Skeletal muscle tissue (tissue), 4 donors: ENCODE results near the gene ARL13B. TPM values are rescaled to one million over a fixed set of nuclear protein-coding genes. Genes with fewer than 3 reads are reported as not detected.

Source experiments
- H3K27ac ChIP-seq: one replicate; pipeline ENCODE4 v1.7.0; 2013; ENCODE audit warnings: mild to moderate bottlenecking, low read depth, low read length, inconsistent platforms
- H3K27me3 ChIP-seq, 3 donors: one replicate each; pipeline ENCODE4 v1.7.0; 2013; ENCODE audit warnings: low read length in 3 of 3; ENCODE audit not compliant: control insufficient read depth in 3 of 3, insufficient read depth in 3 of 3
- H3K36me3 ChIP-seq, 3 donors: one replicate each; pipeline ENCODE4 v1.7.0; 2013; ENCODE audit warnings: low read length in 3 of 3; ENCODE audit not compliant: control insufficient read depth in 3 of 3, insufficient read depth in 3 of 3
- H3K4me1 ChIP-seq, 3 donors: one replicate each; pipeline ENCODE4 v1.7.0; 2013; ENCODE audit warnings: low read length in 3 of 3, mild to moderate bottlenecking in 3 of 3; ENCODE audit not compliant: control insufficient read depth in 3 of 3, insufficient read depth in 3 of 3
- H3K4me3 ChIP-seq, 3 donors: one replicate each; pipeline ENCODE4 v1.7.0; 2013; ENCODE audit warnings: low read length in 3 of 3
- H3K9ac ChIP-seq, 3 donors: one replicate each; pipeline ENCODE4 v1.7.0; 2013; ENCODE audit warnings: low read length in 3 of 3, mild to moderate bottlenecking in 3 of 3, moderate library complexity in 2 of 3, low read depth in 1 of 3
- H3K9me3 ChIP-seq, 3 donors: one replicate each; pipeline ENCODE4 v1.7.0; 2013; ENCODE audit warnings: low read length in 3 of 3; ENCODE audit not compliant: control insufficient read depth in 3 of 3
- total RNA-seq: library from RNA; depleted of rRNA; stranded (reverse); fragments of >200 nt; gene quantifications from one replicate; pipeline ENCODE4 v1.2.3, GENCODE V29; 2014
- donor health status: Osteomylitis.

Gene ARL13B
- total RNA-seq, 1 donor from 2014 or later, result 3.7 TPM

GRCh38 chr3:93992207-93992606 is 12.3 kb downstream of the ARL13B start:
- Histone ChIP-seq H3K36me3 (no peaks in the 10 kb centered on the region), H3K9me3 (no peaks in the 10 kb centered on the region)

GRCh38 chr3:93994056-93994455 is 14.1 kb downstream of the ARL13B start:
- Histone ChIP-seq H3K4me3 (no peak overlapping the region), H3K27me3 (no peaks in the 10 kb centered on the region), H3K9ac (no peak overlapping the region), H3K36me3 (no peaks in the 10 kb centered on the region), H3K27ac (no peak overlapping the region), H3K4me1 (no peaks in the 10 kb centered on the region), H3K9me3 (no peaks in the 10 kb centered on the region)

More at GRCh38 chr3:93992207-93992606, 12.3 kb downstream of the ARL13B start:
- no peak overlapping the region for H3K27ac ChIP-seq
- no peak overlapping the region for H3K9ac ChIP-seq
- no peaks in the 10 kb centered on the region for H3K27me3 ChIP-seq
- no peak overlapping the region for H3K4me3 ChIP-seq
- no peaks in the 10 kb centered on the region for H3K4me1 ChIP-seq

DNA sequence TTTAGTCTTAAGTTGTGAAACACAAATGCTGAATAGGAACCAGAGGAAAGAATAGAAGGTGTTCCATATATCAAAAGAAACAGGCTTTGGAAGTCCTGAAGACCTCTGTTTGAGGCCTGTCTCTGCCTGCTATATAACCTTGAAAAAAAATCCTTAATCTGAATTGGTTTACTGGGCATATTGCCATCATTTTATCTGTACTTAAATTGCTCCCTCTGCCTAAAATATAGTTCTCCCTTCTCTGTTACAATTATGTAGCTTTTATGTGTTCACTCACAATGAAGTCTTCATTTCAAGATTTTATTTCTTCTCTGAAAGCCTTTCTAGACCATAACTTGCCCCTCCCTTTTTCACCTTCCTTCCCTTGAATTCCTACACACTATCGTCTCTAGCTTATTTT is 21.2 kb downstream of the ARL13B start:
- H3K4me3 ChIP-seq, result no peak overlapping the region
- no peaks in the 10 kb centered on the region for H3K27me3 ChIP-seq
- H3K36me3 ChIP-seq, result no peaks in the 10 kb centered on the region
- H3K4me1 ChIP-seq, result no peaks in the 10 kb centered on the region
- no peak overlapping the region for H3K27ac ChIP-seq
- no peak overlapping the region for H3K9ac ChIP-seq
- H3K9me3 ChIP-seq, result no peaks in the 10 kb centered on the region

DNA sequence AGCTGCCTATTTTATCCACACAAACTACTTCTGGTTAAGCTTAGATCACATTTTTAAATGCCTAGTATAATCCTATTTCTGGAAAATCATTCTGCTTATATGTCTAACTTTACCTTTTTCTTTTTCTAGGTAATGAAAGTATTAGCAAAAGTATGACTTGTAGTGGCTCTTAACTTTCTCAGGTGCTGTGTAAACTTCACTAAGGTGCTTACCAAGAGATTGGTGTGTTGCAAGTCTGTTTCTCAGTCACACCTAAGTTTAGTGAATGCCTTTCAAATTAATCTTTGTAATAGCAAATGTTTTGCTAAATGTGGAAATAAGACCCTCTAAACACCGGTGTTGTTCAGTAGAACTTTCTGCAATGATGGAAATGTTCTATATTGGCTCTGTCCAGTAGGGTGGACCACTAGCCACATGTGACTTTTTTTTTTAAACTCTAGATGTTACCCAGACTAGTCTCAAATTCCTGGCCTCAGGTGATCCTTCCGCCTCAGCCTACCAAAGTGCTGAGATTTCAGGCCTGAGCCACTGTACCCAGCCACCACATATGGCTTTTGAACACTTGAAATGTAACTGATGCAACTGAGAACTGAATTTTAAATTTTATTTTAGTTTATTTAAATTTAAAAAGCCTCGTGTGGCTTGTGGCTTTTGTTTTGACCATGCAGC is 22.0 kb downstream of the ARL13B start:
- H3K27ac ChIP-seq, result no peak overlapping the region
- no peaks in the 10 kb centered on the region for H3K9me3 ChIP-seq
- H3K36me3 ChIP-seq, result no peaks in the 10 kb centered on the region
- no peaks in the 10 kb centered on the region for H3K27me3 ChIP-seq
- H3K9ac ChIP-seq, result no peak overlapping the region
- H3K4me3 ChIP-seq, result no peak overlapping the region
- no peaks in the 10 kb centered on the region for H3K4me1 ChIP-seq

GRCh38 chr3:94004301-94004910 is 24.5 kb downstream of the ARL13B start:
- H3K9me3 ChIP-seq, result no peaks in the 10 kb centered on the region
- H3K9ac ChIP-seq, result peak overlapping the region; percentile 28 to 78 (median 35)
- H3K4me1 ChIP-seq, result no peaks in the 10 kb centered on the region
- no peak overlapping the region for H3K27ac ChIP-seq
- H3K36me3 ChIP-seq, result no peaks in the 10 kb centered on the region
- H3K27me3 ChIP-seq, result no peaks in the 10 kb centered on the region
- peak overlapping the region; percentile 15 to 77 (median 23) for H3K4me3 ChIP-seq

DNA sequence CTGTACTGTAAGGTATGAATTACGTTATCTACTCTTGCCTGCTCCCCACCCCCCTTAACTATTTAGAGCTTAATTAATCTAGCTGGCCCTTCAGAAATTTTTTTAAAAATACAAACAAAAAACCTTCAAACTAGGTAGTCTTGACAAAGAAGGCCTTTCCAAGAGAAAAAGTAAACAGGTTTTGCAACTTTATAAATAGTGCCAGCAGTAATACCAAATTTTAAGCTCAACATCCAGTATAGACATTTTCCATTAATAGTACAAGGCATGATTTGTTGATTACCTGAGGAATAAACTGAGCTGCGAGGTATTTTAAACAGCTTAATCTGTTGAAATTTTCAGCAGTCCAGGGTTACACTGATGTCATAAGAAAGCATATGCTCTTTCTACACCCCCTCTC is 28.3 kb downstream of the ARL13B start:
- Histone ChIP-seq H3K4me1 (no peaks in the 10 kb centered on the region), H3K27ac (no peak overlapping the region), H3K4me3 (no peak overlapping the region), H3K9ac (no peak overlapping the region), H3K27me3 (no peaks in the 10 kb centered on the region), H3K9me3 (no peaks in the 10 kb centered on the region), H3K36me3 (no peaks in the 10 kb centered on the region)

DNA sequence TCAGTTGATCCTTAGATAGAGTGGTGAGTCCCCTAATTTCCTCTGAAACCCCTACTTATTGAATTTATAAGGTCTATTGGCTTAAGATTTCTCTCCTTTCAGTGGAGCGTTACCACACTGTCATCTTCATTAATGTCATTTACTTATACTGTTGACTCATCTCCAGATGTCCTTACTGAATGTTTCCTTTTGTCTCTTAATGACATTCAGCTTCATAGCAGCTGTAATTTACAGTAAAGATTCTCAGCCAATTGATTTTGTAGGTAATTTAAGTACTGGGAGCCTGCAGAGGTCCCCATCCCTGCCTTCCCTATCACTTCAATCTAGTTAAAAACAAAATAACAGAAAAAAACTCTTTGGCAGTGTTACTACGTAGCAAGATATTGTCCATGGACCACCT is 29.7 kb downstream of the ARL13B start:
- no peaks in the 10 kb centered on the region for H3K36me3 ChIP-seq
- H3K4me3 ChIP-seq, result no peak overlapping the region
- no peaks in the 10 kb centered on the region for H3K9me3 ChIP-seq
- no peak overlapping the region for H3K27ac ChIP-seq
- no peaks in the 10 kb centered on the region for H3K27me3 ChIP-seq
- H3K9ac ChIP-seq, result no peak overlapping the region
- no peaks in the 10 kb centered on the region for H3K4me1 ChIP-seq

GRCh38 chr3:94011233-94011711 is 31.3 kb downstream of the ARL13B start:
- no peaks in the 10 kb centered on the region for H3K4me1 ChIP-seq
- H3K9ac ChIP-seq, result no peak overlapping the region
- H3K27ac ChIP-seq, result no peak overlapping the region
- no peaks in the 10 kb centered on the region for H3K36me3 ChIP-seq
- H3K27me3 ChIP-seq, result no peaks in the 10 kb centered on the region
- no peaks in the 10 kb centered on the region for H3K9me3 ChIP-seq
- no peak overlapping the region for H3K4me3 ChIP-seq

- H3K4me1 ChIP-seq, result no peaks in the 10 kb centered on the region
- no peaks in the 10 kb centered on the region for H3K36me3 ChIP-seq
- no peak overlapping the region for H3K4me3 ChIP-seq
- no peak overlapping the region for H3K27ac ChIP-seq
- no peaks in the 10 kb centered on the region for H3K27me3 ChIP-seq
- H3K9ac ChIP-seq, result no peak overlapping the region
- no peaks in the 10 kb centered on the region for H3K9me3 ChIP-seq
Observed at GRCh38 chr3:94012185-94012584, 32.2 kb downstream of the ARL13B start.

- Histone ChIP-seq H3K4me3 (no peak overlapping the region), H3K9me3 (no peaks in the 10 kb centered on the region), H3K27ac (no peak overlapping the region), H3K4me1 (no peaks in the 10 kb centered on the region), H3K27me3 (no peaks in the 10 kb centered on the region), H3K36me3 (no peaks in the 10 kb centered on the region), H3K9ac (no peak overlapping the region)
Observed at GRCh38 chr3:94015025-94015424, 35.1 kb downstream of the ARL13B start.
